GM18520 (cell line): Measurements from ENCODE around the gene APBB2.

Source experiments
- ATAC-seq: cut with Tn5 transposase; IDR thresholded peaks from one replicate; pipeline ENCODE4 v1.9.1; 2021; ENCODE audit not compliant: unreplicated experiment

Gene APBB2

DNA sequence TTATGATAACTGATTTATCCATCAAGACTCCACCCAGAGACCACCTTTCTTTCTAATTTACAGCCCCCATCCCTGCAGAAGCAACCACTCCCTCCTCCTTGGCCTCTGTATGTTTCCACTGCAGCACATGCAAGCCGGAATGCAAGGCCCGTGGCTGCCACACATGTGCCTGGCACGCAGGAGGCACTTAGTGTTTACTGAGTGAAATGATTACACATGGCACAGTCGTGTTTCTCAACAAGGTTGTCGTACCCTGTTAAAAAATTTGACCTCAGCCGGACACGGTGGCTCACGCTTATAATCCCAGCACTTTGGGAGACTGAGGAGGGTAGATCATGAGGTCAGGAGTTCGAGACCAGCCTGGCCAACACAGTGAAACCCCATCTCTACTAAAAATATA is 104.3 kb downstream of the APBB2 start:
- ATAC-seq: no peak

DNA sequence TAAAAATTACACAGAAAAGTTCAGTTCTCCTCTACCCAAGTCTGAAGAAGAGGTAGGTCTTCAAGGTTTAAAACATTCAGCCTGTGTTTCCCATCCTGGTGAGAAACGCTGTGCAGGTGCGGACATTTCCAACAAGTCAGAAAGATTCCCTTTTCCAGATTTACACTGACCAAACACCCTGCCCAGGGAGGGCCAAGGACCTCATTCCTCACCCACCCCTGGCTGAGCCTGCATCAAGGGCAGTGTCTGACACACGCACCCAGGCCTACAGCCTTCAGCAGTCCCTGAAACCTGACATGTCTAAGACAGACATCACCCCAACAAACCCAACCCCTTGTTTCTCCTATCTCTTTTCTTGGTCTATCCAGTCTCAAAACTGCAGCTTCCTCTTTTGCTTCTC is 105.9 kb downstream of the APBB2 start:
- no peak for ATAC-seq

GRCh38 chr4:41106694-41107419 is 107.5 kb downstream of the APBB2 start:
- no peak for ATAC-seq

DNA sequence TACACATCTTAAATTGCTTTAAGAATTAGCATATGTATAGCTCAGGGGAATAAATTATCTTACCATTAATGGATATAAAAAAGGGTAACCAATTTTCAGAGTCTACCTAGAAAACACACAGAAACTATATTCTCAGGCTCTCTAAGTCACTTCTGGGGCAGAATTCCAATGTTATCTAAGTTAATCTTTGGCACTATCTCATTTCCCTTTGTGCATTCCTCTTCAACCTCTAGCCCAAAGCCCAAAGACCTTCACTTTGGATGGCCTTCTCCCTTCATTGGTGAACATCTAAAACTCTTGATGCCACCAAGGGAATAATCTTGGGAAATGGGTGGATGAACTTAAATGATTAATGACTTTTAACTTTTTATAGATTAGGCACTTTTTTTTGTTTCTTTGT is 108.3 kb downstream of the APBB2 start:
- ATAC-seq: no peak

DNA sequence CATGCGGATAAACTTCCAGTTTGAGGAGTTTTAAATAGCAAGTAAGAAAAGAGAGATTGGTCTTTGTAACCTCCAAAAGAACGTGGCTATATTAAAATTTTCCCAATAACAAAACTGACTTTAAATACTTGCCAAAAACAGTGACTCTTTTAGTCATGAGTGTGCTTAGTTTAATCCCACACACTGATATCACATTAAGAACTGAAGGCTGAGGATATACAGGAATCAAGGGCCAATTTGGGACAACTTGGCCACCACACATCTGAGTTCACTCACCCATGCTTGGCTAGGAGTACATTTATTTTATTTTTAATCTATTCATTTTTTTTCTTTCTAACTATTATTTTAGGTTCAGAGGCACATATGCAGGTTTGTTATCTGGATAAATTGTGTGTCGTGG is 110.2 kb downstream of the APBB2 start:
- no peak for ATAC-seq

DNA sequence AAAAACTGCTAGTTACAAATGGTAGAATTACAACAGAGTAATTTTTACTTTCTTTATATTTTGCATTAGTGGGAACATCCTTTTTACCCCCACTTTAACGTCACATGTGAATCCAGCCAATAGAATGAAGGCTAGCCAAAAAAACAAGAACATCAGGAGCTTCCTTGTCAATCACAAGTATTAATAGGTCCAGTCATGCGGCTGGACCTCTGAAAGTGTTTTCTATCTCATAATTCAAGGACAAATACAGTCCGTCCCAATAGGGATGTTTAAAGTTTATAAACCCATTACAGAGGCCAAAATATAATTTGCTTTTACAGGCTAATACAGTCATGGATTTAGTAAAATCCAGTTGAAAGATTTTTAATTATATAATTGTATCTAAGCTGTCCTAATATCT is 110.7 kb downstream of the APBB2 start:
- no peak for ATAC-seq

- ATAC-seq: no peak
Observed at GRCh38 chr4:41102414-41103092, 111.8 kb downstream of the APBB2 start.

DNA sequence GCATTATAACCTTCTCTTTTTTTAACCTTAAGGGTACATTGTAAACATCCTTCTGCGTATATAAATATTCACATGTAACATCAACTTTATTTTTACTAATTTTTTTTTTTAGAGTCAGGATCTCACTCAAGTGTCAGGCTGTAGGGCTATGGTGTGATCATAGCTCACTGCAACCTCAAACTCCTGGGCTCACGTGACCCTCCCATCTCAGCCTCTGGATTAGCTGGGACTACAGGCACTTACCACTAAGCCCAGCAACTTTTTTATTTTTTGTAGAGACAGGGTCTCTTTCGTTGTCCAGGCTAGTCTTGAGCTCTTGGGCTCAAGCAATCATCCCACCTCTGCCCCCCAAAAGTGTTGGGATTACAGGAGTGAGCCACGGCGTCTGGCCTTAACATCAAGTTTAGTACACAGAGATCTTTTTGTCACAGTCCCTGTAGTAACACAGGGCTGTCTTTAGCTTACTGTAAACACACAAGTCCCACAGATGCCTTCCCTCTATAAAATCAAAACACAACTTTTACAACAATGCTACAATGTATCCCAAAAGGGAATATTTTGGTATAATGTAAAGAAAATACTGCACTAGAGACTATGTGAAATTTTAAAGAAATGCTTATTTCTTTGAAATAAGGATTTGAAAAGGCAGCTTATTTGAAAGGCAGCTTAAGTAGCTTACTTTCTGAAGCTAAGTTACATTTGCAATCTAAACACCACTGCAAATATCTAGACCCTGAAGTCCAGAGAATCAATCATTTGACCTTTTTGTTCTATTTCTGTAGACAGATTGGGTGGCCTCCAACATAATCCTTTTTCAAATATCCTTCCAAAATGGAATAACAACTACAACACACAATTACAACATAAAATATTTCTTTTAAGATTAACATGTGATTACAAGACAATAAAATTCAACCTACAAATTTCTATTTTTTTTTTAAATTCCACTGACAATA is 116.0 kb downstream of the APBB2 start:
- no peak for ATAC-seq

- ATAC-seq: no peak
Observed at GRCh38 chr4:41095973-41096372, 118.4 kb downstream of the APBB2 start.

DNA sequence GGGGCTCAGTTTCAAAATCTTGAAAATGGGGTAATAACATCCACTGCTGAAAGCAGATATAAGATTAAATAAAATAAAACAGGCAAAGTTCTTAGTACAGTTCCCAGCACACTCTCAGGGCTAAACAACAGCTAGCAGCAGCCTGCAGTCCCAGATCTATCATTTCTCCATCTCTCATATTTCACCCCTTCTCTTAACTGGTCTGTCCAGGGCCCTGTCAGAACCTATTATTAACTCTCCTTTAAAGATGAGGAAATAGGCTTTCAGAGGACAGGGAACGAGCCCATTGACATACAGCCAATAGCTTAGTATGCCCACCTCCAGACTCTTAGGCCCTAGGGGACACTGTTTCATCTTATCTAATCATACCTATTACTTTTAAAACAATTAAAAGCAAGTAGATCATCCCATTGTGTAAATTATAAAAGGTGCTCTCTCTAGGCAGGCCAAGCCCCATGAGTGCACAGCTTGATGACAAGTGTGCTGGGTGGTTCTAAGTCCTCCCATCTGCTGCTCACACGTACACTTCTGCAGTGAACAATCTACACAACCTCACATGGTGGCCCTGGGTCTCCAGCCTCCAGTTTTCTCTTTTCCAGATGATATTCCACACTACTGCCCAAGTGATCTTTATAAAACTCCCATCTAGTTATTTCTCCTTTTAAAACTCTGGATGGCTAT is 119.0 kb downstream of the APBB2 start:
- no peak for ATAC-seq

DNA sequence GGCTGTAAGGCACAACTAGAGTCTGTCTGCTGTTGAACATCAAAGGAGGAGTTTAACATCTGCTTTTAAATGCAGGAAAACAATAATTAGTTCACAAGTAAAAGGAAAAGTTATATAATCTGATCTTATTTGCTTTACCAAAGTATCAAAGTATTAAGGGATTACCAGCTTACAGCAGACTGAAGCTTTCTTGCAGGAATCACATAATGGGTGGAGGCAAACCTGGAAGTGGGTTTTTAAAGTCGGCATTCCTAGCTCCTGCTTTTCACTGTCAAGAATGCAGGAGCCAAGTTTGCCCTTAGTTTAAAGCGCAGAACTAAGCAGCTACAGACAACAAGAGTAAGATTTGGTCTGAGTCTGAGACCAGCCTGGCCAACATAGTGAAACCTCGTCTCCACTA is 122.2 kb downstream of the APBB2 start:
- ATAC-seq: no peak

DNA sequence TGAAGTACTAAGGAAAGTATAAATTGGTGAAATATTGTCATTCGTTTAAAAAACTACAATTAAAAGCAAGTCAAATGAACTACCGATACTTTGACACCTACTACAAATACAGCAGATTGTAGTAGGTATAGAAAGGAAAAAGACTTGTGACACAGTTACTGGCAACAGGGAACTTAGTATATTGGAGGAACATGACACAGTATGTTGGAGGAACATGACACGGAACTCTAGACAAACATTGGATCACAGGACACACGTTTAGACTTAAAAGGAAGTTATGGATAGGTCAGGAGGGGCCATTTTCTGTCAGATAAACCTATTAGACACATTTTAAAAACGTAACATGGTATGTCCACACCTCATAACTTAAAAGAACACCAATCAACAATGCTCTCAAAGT is 132.5 kb downstream of the APBB2 start:
- no peak for ATAC-seq

- ATAC-seq: no peak
Observed at GRCh38 chr4:41080976-41081375, 133.4 kb downstream of the APBB2 start.

- ATAC-seq: no peak
Observed at GRCh38 chr4:41079881-41080560, 134.3 kb downstream of the APBB2 start.

GRCh38 chr4:41077628-41078027 is 136.7 kb downstream of the APBB2 start:
- ATAC-seq: no peak

GRCh38 chr4:41076481-41076880 is 137.9 kb downstream of the APBB2 start:
- ATAC-seq: no peak

DNA sequence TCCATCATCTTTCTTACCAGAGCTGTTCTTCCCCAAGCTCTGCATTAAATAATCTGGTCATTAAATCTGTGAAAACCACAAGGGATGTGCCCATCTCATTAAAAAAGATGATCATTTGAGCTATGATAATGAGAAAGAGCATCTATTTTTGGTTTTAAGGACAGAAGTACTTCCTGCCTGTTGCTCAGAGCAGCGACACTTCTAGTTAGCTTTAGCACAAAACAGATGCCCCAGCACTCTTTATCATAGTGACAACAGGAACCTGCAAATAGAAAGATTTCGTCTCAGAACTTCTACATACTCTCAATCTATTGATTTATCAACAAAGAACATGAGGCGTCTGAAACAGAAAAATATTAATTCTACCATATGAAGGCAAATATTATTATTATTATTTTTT is 140.1 kb downstream of the APBB2 start:
- ATAC-seq: no peak

DNA sequence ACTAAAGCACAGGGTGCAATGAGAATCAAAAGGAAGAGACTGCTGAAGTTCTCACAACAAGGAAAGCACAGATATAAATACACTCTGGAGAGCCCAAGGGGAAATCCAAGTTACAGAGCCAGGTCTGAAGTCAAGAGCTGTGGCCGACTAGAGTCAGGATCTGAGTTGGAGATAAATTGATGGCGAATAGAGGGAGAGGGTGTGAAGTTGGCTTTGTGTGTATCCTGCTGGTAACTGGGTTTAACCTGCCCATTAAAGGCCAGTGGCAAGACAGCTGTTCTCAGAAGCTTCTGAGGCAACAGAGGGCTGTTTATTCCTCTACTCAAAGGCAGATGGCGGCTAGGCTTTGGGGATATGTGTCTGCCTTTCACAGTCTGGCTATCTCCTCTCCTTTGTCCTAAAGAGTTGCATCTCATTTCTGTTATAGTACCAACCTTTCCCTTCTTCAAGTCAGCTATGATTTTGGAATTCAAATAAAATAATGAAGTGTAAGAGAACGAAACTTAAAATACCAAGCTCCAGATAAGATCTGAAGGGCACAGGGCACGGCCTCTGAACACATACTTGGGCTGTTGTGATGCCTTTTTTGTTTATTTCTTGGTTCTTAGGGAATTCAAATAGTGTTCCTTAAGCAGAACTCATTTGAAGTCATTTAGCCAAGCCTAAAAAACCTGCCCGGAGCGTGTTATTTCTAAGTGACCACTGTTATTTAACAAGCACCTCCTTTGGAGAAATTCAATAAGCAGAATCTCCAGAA is 142.1 kb downstream of the APBB2 start:
- no peak for ATAC-seq

- no peak for ATAC-seq
Observed at GRCh38 chr4:41070516-41071281, 143.6 kb downstream of the APBB2 start.
